ENCODE measurements around the gene PREPL. TPM values are rescaled to one million over a fixed set of nuclear protein-coding genes. Genes with fewer than 3 reads are reported as not detected.

The PREPL gene
- 60.0 and 96.1 TPM in 2 replicates for total RNA-seq

GRCh38 chr2:44361330-44362206 is at the start of gene PREPL, which contains the start of gene CAMKMT:
Gene PREPL (minus strand): TSS chr2:44361494. CDS start chr2:44346342, 15,152 bp downstream.
Gene CAMKMT (plus strand): TSS chr2:44361947.

Other genes starting within 250 kb of the PREPL start
- gene PPM1B, start 192.6 kb downstream of the PREPL start, total RNA-seq, result 19.9 and 23.1 TPM in 2 replicates
- 0.19 TPM in 1 of 2 replicates, not detected in the other for gene SLC3A1, start 86.0 kb downstream of the PREPL start, total RNA-seq
- gene CAMKMT, start 453 bp upstream of the PREPL start, total RNA-seq, result 6.8 and 7.7 TPM in 2 replicates